GM18498 (cell line): ENCODE results near the gene CORO7.

Experiments
- ATAC-seq: cut with Tn5 transposase; IDR thresholded peaks from one replicate; pipeline ENCODE4 v1.9.1; 2021; ENCODE audit warnings: mild to moderate bottlenecking, moderate library complexity; ENCODE audit not compliant: unreplicated experiment

CORO7 gene

GRCh38 chr16:4385789-4386450 is 30.5 kb downstream of the CORO7 start:
- ATAC-seq: no peak

GRCh38 chr16:4385066-4385788 is 31.2 kb downstream of the CORO7 start:
- ATAC-seq: no peak

GRCh38 chr16:4384509-4384942 is 31.9 kb downstream of the CORO7 start:
- no peak for ATAC-seq

DNA sequence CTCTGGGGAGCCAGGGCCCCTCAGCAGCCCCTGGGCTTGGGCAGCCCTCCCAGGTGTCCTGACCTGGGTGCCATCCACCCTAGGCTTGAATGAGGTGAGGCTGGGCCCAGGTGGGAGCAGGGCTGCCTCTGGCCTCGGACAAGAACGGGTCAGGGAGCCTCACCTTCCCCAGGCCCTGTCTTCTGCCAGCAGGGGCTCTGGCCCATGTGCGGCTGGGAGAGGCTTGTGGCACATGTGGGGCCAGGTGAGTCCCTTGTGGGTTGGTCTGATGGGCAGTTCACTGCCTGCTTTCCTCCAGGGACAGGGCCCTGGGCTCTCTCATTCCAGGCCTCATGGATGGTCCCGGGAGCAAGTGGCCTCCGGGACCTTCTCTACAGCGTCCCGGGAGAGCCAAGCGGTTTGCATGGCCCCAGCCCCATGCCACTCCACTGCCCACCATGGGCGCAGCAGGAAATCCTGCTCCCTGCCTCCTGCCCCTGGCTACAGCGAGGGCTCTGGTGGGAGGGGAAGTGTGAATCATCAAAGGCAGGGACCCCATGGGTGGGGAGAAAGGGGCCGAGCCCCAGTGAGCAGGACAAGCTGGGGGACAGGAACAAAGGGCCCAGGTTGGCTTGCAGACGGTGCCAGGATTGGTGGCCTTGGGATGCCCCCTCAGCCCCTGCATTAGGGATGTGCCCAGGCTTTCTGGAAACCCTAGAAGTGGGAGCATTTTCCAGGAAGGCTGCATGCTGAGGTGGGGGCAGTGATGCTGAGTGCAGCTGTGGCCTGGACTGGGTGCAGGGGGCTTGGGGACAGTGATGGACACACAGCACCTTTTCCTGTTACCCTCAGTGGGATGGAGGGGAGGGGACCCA is 32.6 kb downstream of the CORO7 start:
- ATAC-seq: no peak

DNA sequence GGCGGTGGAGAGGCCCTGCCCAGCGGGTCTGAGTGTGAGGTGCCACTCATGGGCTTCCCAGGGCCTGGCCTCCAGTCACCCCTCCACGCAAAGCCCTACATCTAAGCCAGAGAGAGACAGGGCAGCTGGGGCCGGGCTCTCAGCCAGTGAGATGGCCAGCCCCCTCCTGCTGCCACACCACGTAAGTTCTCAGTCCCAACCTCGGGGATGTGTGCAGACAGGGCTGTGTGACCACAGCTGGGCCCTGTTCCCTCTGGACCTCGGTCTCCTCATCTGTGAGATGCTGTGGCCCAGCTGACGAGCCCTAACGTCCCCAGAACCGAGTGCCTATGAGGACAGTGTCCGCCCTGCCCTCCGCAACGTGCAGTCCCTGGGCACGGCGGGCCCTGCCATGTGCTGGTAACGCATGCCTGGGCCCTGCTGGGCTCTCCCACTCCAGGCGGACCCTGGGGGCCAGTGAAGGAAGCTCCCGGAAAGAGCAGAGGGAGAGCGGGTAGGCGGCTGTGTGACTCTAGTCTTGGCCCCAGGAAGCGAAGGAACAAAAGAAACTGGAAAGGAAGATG is 33.5 kb downstream of the CORO7 start:
- ATAC-seq: no peak

DNA sequence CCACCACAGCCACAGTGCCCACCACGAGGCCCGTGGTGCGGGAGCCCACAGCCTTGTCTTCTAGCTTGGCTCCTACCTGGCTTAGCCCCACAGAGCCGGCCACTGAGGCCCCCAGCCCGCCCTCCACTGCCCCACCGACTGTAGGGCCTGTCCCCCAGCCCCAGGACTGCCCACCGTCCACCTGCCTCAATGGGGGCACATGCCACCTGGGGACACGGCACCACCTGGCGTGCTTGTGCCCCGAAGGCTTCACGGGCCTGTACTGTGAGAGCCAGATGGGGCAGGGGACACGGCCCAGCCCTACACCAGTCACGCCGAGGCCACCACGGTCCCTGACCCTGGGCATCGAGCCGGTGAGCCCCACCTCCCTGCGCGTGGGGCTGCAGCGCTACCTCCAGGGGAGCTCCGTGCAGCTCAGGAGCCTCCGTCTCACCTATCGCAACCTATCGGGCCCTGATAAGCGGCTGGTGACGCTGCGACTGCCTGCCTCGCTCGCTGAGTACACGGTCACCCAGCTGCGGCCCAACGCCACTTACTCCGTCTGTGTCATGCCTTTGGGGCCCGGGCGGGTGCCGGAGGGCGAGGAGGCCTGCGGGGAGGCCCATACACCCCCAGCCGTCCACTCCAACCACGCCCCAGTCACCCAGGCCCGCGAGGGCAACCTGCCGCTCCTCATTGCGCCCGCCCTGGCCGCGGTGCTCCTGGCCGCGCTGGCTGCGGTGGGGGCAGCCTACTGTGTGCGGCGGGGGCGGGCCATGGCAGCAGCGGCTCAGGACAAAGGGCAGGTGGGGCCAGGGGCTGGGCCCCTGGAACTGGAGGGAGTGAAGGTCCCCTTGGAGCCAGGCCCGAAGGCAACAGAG is 34.2 kb downstream of the CORO7 start:
- no peak for ATAC-seq

DNA sequence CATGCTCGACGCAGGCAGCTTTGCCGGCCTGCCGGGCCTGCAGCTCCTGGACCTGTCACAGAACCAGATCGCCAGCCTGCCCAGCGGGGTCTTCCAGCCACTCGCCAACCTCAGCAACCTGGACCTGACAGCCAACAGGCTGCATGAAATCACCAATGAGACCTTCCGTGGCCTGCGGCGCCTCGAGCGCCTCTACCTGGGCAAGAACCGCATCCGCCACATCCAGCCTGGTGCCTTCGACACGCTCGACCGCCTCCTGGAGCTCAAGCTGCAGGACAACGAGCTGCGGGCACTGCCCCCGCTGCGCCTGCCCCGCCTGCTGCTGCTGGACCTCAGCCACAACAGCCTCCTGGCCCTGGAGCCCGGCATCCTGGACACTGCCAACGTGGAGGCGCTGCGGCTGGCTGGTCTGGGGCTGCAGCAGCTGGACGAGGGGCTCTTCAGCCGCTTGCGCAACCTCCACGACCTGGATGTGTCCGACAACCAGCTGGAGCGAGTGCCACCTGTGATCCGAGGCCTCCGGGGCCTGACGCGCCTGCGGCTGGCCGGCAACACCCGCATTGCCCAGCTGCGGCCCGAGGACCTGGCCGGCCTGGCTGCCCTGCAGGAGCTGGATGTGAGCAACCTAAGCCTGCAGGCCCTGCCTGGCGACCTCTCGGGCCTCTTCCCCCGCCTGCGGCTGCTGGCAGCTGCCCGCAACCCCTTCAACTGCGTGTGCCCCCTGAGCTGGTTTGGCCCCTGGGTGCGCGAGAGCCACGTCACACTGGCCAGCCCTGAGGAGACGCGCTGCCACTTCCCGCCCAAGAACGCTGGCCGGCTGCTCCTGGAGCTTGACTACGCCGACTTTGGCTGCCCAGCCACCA is 35.1 kb downstream of the CORO7 start:
- no peak for ATAC-seq

- ATAC-seq: no peak
Observed at GRCh38 chr16:4380119-4381063, 36.0 kb downstream of the CORO7 start.

- no peak for ATAC-seq
Observed at GRCh38 chr16:4378999-4379690, 37.3 kb downstream of the CORO7 start.

- ATAC-seq: no peak
Observed at GRCh38 chr16:4378161-4378666, 38.2 kb downstream of the CORO7 start.

DNA sequence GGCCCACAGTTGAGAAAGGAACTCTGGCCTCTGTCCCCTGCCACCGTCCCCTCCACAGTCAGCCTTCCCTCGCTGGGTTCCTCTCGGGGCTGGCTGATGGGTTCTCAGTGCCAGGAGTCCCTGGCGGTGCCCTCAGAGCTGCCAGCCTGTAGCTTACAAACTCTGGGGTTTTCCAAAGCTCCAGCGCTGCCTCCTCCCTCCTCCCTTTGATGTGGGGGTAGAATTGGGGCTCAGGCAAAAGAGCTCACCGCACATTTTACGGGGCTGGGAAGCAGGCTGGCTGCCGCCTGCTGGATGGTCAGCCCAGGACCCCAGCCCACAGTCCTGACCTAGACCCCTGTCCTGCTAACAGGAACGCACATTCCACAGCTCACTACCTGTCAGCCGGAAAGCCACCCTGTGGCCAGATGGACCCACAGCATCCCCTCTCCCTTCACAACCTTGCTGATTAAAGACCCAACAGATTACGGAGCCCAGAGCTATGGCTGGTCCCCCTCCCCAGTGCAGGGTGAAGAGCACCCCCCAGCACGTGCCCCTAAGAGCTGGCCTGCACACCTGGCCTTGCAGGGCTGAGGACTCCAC is 38.7 kb downstream of the CORO7 start:
- no peak for ATAC-seq

DNA sequence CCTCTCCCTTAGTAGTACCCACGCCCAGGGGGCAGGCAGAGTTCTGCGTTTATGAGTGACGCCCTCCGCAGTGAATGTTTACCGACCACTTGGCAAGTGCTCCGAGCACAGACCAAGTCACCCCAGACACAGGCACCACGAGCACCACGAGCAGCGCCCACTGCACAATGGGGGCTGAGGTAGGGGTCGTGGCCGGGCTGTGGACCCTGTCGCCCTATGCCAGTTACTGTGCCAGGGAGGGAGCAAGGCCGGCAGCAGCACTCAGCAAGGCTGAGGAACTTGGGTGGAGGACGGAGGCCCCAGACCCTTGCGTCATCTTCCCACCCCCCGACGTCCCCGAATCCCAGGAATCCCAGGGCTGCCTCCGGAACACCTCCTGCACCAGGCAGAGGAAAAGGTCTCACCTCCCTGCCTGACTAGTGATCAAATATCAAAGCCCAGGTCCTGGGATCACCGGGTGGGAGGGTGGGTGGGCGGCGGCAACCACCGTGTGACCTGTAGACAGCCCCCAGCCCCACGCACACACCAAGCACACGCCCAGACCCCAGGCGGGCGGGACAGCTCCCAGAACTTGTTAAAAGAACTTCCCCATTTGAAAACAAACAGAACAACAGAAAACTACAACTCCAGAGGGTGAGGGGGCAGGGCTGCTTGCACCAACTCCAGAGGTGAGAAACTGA is 39.4 kb downstream of the CORO7 start:
- no peak for ATAC-seq

GRCh38 chr16:4376126-4376892 is 40.1 kb downstream of the CORO7 start:
- no peak for ATAC-seq

GRCh38 chr16:4375717-4376116 is 40.7 kb downstream of the CORO7 start:
- ATAC-seq: no peak

GRCh38 chr16:4373909-4374742 is 42.3 kb downstream of the CORO7 start:
- no peak for ATAC-seq
